HG03039 (cell line): Measurements from ENCODE around the gene KIF5A.

Experiments
- ATAC-seq: cut with Tn5 transposase; IDR thresholded peaks from one replicate; pipeline ENCODE4 v1.9.1; 2021; ENCODE audit warnings: mild to moderate bottlenecking, moderate library complexity; ENCODE audit not compliant: unreplicated experiment

KIF5A gene

DNA sequence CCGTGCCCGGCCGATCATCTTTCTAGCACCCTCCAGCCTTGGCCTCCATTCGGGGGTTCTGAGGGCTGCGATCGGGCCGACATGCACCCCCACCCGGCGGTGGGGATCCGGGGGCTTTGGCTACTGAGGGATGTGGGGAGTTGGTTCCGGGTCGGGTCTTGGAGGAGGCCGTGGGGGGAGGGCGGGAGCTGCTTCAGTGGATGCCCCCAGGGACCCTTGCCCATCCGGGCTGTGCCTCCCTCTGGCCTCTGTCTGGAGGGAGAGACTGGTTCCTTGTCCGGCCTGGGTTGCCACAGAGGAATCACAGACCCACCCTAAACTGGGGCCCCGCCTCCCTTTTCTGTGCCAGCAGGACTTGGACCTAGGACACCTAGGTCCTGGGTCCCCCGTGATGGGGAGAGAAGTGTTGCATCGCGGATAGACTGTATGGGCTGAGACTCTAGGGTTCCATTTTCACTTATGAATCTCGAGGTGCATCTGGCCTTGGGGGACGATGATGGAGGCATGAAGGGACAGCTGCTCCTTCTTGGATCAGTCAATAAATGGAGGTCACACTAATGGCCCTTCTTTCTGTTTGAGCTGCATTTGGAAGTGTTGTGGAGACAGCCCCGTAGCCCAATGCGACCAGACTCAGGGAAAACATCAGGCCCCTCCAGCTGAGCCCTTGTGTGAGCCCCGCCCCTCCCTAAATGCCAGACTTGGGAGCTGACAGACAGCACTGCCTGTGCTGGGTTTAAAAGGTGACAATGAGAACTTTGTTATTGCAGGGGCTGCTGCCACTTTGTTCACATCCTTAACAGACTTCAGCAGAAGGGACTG is 55.4 kb downstream of the KIF5A start:
- ATAC-seq: no peak

DNA sequence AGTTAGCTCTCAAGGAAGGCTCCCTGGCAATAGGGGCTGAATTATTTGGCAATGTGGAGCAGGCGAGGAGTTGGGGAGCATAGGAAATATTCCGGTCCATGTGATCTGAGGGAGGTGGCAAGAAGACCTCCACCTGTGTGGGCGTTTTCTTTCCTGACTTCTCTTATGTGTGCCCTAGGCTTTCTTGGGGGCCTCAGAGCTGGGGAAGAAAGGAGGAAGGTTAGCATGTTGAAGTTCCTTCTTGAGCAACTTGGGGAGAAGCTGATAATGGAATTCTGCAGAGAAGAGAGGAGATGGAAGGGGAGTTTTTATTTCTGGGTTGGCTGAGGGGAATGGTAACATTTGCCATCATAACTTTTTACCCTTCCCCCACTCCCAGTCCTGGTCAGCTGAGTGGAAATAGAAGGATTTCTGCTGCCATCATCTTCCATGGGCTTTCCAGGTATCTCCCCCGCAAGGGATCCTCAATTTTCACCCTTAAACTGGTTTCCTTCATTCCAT is 56.0 kb downstream of the KIF5A start:
- ATAC-seq: no peak

DNA sequence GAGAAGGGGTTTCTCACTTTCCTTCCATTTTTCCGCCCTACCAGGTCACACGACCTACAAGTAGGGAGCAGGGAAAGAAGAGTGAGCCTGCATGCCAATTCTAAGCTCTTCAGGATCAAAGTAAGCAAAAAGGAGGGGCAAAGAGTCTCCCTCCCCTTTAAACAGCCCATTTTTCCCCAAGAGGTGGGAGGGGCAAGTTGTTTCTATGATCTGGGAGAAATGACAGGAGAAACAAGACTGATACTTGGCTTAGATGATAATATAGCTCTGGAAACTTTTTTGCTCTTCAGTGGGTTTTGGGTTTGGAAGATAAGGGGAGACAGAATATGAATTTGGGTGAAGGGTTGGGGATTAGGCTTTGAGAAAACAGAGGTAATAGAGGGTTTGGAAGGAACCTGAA is 56.6 kb downstream of the KIF5A start:
- ATAC-seq: no peak

DNA sequence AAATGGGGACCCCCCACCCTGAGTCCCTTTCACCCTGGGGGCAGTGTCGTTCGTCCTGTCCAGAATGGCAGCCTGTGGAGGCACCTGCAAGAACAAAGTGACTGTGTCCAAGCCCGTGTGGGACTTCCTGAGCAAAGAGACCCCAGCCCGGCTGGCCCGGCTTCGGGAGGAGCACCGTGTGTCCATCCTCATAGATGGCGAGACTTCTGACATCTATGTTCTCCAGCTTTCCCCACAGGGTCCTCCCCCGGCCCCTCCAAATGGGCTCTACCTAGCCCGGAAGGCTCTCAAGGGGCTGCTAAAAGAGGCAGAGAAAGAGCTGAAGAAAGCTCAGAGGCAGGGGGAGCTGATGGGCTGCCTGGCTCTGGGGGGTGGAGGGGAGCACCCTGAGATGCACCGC is 57.0 kb downstream of the KIF5A start:
- ATAC-seq: no peak

DNA sequence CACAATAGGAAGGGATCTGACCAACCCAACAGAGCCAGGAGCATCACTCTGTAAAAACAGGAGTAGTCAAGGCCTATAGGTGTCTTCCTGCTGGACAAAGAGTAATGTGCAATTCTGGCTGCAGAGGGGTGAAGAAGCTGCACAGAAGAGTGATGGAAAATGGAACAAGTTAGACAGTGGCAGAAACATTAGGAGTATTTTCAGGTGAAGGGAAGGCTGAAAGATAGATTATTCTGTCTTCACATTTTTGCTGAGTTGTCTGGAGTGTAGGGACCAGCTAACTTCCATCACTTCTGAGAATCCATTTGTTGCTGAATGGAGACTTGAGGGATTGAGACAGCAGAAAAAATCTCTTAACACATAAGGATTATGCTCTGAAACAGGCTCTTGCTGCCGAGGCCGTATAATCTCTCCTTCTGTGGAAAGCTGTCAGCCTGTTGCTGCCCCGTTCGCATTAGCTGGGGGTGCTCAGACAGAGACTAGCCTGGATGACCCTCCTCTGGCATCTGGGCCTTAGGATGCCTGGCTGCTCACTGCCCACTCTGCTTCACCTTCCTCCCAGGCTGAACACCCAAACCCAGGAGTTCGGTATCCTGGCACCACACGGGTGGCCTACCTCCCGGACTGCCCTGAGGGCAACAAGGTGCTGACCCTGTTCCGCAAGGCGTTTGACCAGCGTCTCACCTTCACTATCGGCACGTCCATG is 58.3 kb downstream of the KIF5A start:
- no peak for ATAC-seq

DNA sequence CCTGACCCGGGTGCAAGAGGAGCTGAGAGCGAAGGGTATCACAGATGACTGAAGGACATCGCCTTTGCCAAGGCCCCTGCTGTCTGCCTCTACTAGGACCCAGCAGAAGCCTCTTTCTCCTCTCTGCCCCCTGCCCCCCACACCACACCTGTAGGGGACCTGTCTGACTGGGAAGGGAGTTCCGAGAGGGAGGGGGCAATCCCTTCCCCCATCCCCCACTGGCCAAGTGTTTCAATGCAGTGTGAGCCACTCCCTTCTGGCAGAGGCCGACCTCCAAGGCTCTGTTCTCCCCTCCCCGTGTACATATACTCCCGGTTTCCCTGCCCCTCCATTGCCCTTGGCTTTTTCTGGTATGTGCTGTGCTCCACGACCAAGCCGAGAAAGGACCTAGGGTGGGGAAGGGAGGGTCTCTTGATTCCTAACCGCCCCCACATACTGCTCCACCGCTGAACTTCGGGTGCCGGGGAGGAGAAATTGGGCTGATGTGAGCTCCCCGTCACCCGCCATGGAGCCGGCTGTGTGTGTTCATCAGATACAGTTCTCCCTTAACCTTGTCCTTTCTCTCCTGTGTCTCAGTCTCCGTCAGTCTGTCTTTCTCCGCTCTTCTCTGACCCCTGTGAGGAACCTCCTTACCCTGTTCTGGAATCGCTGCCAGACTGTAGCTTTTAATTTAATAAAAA is 59.4 kb downstream of the KIF5A start:
- no peak for ATAC-seq

DNA sequence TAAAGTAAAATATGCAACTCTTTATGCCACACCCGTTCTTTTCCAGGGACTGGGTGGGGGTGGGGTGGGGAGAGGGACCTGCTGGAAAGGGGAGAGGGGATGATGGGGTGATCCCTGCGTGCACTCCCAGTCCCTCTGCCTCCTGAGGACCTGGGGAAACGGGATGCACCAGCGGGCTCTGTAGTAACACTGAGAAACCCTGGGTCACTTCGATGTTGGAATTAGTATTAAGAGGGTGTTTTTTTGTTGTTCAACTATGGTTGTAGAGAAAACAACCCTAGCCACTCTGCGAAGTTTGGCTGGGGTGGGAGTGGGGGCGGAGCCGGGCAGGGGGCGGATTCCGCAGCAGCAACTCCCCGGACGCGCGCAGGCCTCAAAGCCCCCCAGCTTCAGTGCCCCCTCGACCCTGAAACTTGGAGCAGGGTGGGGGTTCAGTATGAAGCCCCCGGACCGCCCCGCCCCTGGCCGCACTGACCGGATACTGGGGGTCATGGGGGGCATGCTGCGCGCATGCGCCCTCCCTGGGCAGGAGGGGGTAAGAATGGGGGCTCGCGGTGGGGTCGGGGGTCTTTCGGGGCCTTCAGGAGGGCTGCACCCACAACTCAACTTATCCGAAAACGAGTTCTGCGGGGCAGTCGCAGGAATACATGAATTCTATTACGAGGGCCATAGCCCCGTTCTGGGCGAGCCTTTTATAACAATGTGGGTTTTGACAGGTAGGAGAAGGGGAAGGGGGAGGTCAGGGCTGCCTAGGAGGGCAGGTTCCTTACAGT is 60.1 kb downstream of the KIF5A start:
- no peak for ATAC-seq

DNA sequence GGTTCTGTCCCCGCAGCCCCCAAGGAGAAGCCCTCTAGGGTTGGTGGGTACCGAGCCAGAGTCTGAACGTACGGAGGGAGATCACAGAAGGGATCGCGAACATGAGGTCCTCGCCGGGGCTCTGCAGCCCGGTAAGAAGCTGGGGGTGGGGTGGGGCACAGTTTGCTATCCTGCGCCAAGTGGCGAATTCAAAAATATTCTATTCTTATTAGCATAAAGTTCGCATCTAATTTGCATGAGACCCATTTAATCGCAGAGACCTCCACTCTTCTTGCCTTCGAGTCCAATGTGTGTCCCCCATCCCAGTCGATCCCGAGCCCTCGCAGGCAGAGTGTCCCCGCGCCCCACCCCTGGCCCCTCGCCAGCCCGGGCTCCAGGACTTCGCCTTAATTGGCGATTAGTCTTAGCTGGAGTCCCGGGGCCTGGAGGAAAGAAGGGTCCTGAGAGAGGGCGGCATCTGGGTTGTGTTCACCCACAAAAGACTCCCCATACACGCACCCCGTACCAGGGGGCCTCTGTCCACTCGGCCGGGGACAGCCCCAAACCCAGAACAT is 60.8 kb downstream of the KIF5A start:
- no peak for ATAC-seq

DNA sequence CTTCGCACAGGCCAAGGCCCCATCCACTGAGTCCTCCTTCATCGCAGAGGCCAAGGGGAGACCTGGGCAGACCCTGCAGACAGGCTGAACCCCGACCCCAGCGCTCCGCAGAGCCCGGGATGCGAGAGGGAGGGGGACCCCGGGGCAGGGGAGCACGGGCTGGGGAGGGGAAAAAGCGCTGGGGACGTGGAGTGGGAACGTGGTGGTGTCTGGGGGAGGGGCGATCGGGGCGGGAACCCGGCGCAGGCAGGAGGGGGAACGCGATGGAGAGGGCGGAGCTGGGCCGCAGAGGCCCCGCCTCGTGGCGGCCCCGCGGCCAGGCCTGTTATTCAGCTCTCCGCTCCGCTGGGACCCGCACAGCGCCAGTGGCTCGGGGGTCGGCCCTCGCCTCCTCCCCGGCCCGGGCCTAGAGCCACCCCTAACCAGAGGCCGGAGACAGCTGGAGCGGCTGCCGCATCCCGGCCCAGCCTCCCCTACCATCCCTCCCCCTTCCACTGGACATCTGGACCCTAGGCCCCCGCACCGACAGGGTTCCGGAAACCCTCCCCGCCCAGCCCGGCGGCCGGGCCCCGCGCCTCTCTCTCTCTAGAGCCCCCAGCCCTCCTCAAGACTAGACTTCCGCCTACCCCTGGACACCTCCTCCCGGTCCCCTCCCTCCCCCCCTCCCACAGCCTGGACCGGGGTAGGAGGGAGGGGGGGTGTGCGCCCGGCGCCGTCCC is 61.4 kb downstream of the KIF5A start, which contains the start of gene ARHGEF25:
TSS of gene ARHGEF25 (plus strand) at position 328 of the 719 bp plus-strand sequence. CDS start 460 bp downstream, outside the sequence.
- ATAC-seq: no peak

DNA sequence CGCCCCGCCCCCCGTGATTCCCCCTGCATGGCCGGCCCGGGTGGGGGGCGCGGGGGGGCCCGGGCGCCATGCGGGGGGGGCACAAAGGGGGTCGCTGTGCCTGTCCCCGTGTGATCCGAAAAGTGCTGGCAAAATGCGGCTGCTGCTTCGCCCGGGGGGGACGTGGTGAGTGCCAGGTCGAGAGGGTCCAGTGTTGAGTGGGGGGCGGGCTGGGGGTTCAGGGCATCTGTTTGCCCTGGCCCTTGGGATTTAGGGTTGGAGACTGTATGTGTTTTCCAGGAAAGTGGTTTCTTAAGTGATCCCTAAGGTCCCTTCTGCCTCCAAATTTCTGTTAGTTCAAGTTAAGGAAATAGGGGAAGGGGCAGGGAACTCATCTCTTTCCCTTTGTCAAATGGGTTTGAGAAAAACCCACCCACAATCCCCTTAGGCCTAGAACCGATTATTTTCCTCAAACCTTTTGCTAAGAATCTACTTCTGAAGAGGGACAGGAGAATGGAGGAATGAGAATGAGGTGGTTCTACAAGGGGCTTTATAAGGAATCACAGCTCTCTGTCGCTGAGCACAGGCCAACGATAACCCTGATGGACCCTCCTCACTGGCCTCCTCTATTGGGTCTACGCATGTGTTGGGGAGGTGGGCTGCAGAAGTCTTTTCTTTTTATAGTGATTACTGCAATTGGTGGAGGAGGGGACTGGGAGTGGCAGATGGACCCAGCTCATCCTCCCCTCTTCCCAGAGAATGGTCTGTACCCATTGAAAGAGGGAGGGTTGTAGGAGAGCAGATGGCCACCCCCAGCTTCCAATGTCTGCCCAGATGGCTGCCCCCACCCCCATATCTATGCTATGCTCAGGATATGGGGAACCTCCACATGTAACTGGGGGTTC is 62.2 kb downstream of the KIF5A start:
- no peak for ATAC-seq

DNA sequence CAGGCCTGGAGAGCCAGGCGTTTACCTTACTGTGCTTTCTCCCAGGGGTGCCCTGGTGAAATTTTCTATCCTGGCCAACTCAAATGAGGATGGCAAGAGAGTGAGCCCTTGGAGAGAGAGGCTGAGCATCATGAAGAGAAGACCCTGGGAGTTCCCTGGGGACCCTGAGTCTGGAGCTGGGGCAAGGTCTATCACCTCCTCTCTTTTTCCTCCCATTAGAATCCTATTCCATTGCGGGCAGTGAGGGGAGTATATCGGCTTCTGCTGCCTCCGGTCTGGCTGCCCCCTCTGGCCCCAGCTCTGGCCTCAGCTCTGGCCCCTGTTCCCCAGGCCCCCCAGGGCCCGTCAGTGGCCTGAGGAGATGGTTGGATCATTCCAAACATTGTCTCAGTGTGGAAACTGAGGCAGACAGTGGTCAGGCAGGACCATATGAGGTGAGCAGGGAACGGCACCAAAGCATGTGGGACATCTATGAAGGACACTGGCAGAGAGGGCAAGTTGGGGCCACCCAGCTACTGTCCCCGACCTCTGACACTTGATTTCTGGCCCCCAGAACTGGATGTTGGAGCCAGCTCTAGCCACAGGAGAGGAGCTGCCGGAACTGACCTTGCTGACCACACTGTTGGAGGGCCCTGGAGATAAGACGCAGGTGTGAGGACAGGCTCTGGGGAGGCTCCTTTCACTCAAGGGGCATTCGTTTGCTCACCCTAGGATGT is 63.0 kb downstream of the KIF5A start:
- ATAC-seq: no peak

DNA sequence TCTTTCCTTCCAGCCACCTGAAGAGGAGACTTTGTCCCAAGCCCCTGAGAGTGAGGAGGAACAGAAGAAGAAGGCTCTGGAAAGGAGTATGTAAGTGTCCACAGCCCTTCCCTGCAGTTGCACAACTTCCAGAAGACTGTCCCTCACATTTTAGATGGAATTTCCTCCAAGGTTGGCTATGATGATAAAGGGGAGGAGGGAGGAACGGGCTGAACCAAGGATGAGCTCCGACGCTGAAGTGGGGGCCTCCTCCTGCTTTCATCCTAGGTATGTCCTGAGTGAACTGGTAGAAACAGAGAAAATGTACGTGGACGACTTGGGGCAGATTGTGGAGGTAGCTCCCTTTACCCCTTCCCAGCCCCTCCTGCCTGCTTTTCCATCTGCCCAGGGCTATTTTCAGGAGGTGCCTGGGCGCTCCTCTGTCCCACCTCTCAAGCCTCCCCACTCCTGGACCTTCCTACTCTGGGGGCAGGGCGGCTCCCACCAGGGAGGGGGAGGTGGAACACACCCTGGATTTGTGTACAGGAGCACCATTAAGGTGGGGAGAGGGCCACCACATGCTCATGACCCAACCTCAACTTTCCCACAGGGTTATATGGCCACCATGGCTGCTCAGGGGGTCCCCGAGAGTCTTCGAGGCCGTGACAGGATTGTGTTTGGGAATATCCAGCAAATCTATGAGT is 63.7 kb downstream of the KIF5A start:
- no peak for ATAC-seq

DNA sequence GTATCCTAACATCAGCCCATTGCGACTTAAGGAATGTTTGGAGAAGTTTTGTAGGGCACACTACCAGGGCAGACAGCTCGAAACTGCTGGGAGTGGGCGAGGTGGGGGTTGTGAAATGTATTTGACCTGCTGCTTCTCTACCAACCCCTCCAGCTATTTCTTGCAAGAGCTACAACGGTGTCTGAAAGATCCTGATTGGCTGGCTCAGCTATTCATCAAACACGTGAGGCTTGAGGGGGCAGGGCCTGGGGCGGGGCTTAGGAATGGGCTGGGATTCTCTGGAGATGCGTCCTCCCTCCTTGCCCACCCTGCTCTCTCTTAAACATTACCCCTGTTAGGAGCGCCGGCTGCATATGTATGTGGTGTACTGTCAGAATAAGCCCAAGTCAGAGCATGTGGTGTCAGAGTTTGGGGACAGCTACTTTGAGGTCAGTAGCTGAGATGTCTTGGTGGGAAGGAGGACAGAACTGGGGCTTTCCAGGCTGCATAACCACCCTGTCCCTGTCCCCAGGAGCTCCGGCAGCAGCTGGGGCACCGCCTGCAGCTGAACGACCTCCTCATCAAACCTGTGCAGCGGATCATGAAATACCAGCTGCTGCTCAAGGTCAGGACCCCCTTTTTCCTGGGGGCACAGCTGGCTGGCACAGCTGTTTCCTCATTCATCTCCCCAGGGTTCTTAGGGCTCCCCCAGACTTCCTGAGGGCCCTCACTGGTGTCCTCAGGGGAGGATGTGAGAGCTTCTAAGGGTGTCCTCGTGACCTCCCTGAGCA is 64.5 kb downstream of the KIF5A start:
- ATAC-seq: peak; percentile 44

DNA sequence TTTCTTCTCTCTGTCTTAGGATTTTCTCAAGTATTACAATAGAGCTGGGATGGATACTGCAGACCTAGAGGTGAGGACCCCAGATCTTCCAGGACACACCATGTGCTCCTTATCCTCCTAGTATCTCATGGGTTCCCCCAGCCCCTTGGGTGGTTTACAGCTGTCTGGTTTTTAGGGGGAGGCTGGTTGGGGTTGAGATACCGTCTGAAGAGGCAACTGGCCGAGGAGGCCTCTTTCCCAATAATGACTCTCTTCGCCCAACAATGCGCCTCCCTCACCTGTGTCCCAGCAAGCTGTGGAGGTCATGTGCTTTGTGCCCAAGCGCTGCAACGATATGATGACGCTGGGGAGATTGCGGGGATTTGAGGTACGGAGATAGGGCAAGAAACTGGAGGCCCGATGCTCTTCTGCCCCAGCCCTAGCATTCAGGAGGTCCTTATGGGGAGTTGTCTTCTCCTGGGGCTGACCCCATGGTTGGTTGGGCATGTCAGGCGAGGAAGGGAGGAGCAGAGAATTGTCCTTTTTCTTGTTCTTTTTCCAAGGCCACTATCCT is 65.2 kb downstream of the KIF5A start:
- ATAC-seq: no peak

DNA sequence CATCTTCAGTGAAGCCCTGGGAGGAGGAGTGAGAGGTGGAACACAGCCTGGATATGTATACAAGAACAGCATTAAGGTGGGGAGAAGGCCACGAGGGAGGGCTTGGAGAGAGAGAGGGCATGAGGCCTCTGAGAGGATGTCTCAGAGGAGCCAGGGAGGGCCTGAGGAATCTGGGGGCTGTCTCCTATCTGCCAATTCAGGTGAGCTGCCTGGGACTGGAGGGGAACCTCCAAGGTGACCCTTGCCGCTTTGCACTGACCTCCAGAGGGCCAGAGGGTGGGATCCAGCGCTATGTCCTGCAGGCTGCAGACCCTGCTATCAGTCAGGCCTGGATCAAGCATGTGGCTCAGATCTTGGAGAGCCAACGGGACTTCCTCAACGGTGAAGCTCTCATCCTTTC is 65.8 kb downstream of the KIF5A start:
- ATAC-seq: no peak

DNA sequence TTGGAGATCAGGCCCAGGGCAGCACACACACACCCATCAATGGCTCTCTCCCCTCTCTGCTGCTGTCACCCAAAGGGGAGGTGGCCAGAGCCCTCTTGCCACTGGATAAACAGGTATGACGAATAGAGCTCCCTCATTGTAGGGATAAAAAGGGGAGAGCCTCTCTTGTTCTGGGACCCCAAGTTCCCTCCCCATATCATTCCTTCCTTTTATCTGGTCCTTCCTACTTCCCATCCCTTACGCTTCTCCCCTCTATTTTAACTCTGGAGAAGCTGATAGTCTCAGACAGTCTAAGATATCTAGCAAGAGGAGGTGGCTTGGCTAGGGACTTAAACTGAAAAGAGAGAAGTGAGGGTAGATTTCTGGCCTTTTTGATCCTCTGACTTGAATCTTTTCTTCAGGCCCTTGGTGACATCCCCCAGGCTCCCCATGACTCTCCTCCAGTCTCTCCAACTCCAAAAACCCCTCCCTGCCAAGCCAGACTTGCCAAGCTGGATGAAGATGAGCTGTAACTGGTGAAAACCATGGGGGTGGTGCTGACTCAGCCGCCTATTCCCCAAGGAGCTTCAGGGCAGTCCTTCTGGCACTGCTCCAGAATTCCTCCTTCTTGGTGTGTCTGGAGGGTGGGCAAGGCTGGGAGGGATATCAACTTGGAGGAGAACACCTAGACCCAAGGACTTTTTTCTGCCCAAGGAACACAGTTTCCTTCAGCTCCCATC is 66.7 kb downstream of the KIF5A start:
- no peak for ATAC-seq
